Measurements from ENCODE around the gene MGRN1. TPM values are rescaled to one million over a fixed set of nuclear protein-coding genes. Genes with fewer than 3 reads are reported as not detected.

The MGRN1 gene
- total and polyA plus RNA-seq, 4 donors = 29.5 to 112 (median 47.0) TPM

GRCh38 chr16:4689091-4689671 is 64.6 kb downstream of the MGRN1 start:
- H3K36me3 ChIP-seq (ENCODE audit: control insufficient read depth in 4 of 4, insufficient read depth in 4 of 4, low read length in 4 of 4) = peaks cover 0 to 58% (median 6%) of the 10 kb centered on the region in 4 donors

GRCh38 chr16:4689864-4690704 is 65.5 kb downstream of the MGRN1 start:
- no peak for ATAC-seq (ENCODE audit: insufficient read depth, low FRiP score)
- Histone ChIP-seq H3K4me3 (no peak overlapping the region), H3K4me1 (ENCODE audit: control insufficient read depth in 5 of 5, insufficient read depth in 5 of 5, low read length in 5 of 5) (peaks cover 0 to 13% (median 6%) of the 10 kb centered on the region in 5 donors), H3K9ac (ENCODE audit: insufficient read depth in 1 of 2, low read length in 2 of 2) (no peak overlapping the region), H3K27ac (ENCODE audit: low read depth in 1 of 2, low read length in 1 of 2) (no peak overlapping the region), H3K9me3 (ENCODE audit: control insufficient read depth in 4 of 4, insufficient read depth in 3 of 4, low read length in 3 of 4) (no peaks in the 10 kb centered on the region), H3K27me3 (ENCODE audit: control insufficient read depth in 3 of 3, insufficient read depth in 3 of 3, low read length in 2 of 3) (no peaks in the 10 kb centered on the region), H3K36me3 (ENCODE audit: control insufficient read depth in 4 of 4, insufficient read depth in 4 of 4, low read length in 4 of 4) (peaks cover 0 to 50% (median 7%) of the 10 kb centered on the region in 4 donors)
- no peak for DNase-seq
- no peak for TF ChIP-seq CTCF (IDR thresholded peaks at IDR 0.05; ENCODE audit: control extremely low read depth, extremely low read depth)
- 84 to 85% methylated on average over 31 of the region's 31 CpGs for WGBS, 2 donors

More at GRCh38 chr16:4689091-4689671, 64.6 kb downstream of the MGRN1 start:
- H3K4me1 ChIP-seq (ENCODE audit: control insufficient read depth in 5 of 5, insufficient read depth in 5 of 5, low read length in 5 of 5) = peaks cover 0 to 8% (median 4%) of the 10 kb centered on the region in 5 donors
- 91 to 92% methylated on average over 21 of the region's 21 CpGs for WGBS, 2 donors
- TF ChIP-seq CTCF (IDR thresholded peaks at IDR 0.05; ENCODE audit: control extremely low read depth, extremely low read depth) = no peak
- no peak overlapping the region for H3K27ac ChIP-seq (ENCODE audit: low read depth in 1 of 2, low read length in 1 of 2)
- H3K9me3 ChIP-seq (ENCODE audit: control insufficient read depth in 4 of 4, insufficient read depth in 3 of 4, low read length in 3 of 4) = no peaks in the 10 kb centered on the region
- ATAC-seq (ENCODE audit: insufficient read depth, low FRiP score) = no peak
- H3K27me3 ChIP-seq (ENCODE audit: control insufficient read depth in 3 of 3, insufficient read depth in 3 of 3, low read length in 2 of 3) = no peaks in the 10 kb centered on the region
- DNase-seq = no peak
- no peak overlapping the region for H3K4me3 ChIP-seq
- H3K9ac ChIP-seq (ENCODE audit: insufficient read depth in 1 of 2, low read length in 2 of 2) = no peak overlapping the region

- Histone ChIP-seq H3K27ac (ENCODE audit: low read depth in 1 of 2, low read length in 1 of 2) (no peak overlapping the region), H3K4me3 (no peak overlapping the region), H3K9ac (ENCODE audit: insufficient read depth in 1 of 2, low read length in 2 of 2) (no peak overlapping the region), H3K9me3 (ENCODE audit: control insufficient read depth in 4 of 4, insufficient read depth in 3 of 4, low read length in 3 of 4) (no peaks in the 10 kb centered on the region), H3K36me3 (ENCODE audit: control insufficient read depth in 4 of 4, insufficient read depth in 4 of 4, low read length in 4 of 4) (peaks cover 0 to 47% (median 14%) of the 10 kb centered on the region in 4 donors), H3K4me1 (ENCODE audit: control insufficient read depth in 5 of 5, insufficient read depth in 5 of 5, low read length in 5 of 5) (peaks cover 0 to 22% (median 8%) of the 10 kb centered on the region in 5 donors), H3K27me3 (ENCODE audit: control insufficient read depth in 3 of 3, insufficient read depth in 3 of 3, low read length in 2 of 3) (no peaks in the 10 kb centered on the region)
- ATAC-seq (ENCODE audit: insufficient read depth, low FRiP score) (no peak), DNase-seq (no peak)
- WGBS, 2 donors = 50 to 62% methylated on average over 19 of the region's 19 CpGs
- no peak for TF ChIP-seq CTCF (IDR thresholded peaks at IDR 0.05; ENCODE audit: control extremely low read depth, extremely low read depth)
Measured at GRCh38 chr16:4690946-4691665, 66.5 kb downstream of the MGRN1 start.
